A549 (cell line): ENCODE results near the gene MTHFR. TPM values are rescaled to one million over a fixed set of nuclear protein-coding genes. Genes with fewer than 3 reads are reported as not detected.

Experiments
- ATAC-seq, 2 experiments: fragments of 200-7000 bp in 1 of 2; fragments of >200 bp in 1 of 2; cut with Nextera tagmentation in 1 of 2; cut with Tn5 transposase in 1 of 2; 3 replicates each; pipeline versions ENCODE4 v1.8.0 to v1.9.1; 2018 to 2020; ENCODE audit warnings: mild to moderate bottlenecking in 1 of 2, moderate library complexity in 1 of 2
- CTCF ChIA-PET: fragments of 300-600 bp; sonication (Branson Sonifier 250); formaldehyde crosslinking; extraction: SDS; loops from one replicate; lab custom pipeline; 2021; ENCODE audit warnings: antibody characterized with exemption, inconsistent platforms; lab: Yijun Ruan, JAX
- POLR2A ChIA-PET: fragments of 350-600 bp; formaldehyde crosslinking; extraction: SDS; loops from one replicate; lab custom pipeline; 2021; ENCODE audit warnings: antibody characterized with exemption, inconsistent platforms; lab: Yijun Ruan, JAX
- DNase-seq, 2 experiments: peaks; one replicate each; pipeline versions ENCODE4 v3.0.0 to v3.0.0-alpha.2; 2011 to 2016; ENCODE audit warnings: low read depth in 1 of 2, low spot score in 1 of 2
- FAIRE-seq: peaks from 2 replicates; lab custom pipeline; 2011; peaks lifted over from hg19 to GRCh38; lab: Jason Lieb, UNC
- H3K27ac ChIP-seq, 2 experiments: fragments of >200 bp; sonication (Bioruptor Twin); formaldehyde crosslinking; 3 replicates each; pipeline ENCODE4 v1.5.1; 2016 to 2017
- H3K4me1 ChIP-seq: fragments of >200 bp; sonication (Bioruptor Twin); formaldehyde crosslinking; 3 replicates; pipeline ENCODE4 v1.6.1; 2016
- H3K4me2 ChIP-seq: fragments of >200 bp; sonication (Bioruptor Twin); formaldehyde crosslinking; 3 replicates; pipeline ENCODE4 v1.6.1; 2016
- H3K4me3 ChIP-seq: fragments of >200 bp; sonication (Bioruptor Twin); formaldehyde crosslinking; 3 replicates; pipeline ENCODE4 v1.5.1; 2016
- H3K9me3 ChIP-seq: fragments of >200 bp; sonication (Bioruptor Twin); formaldehyde crosslinking; 3 replicates; pipeline ENCODE4 v1.6.1; 2016
- CBX2 ChIP-seq: fragments of 200-600 bp; sonication (generic); IDR thresholded peaks from 2 replicates; pipeline ENCODE4 v1.6.1; 2016; ENCODE audit warnings: low read depth, mild to moderate bottlenecking, borderline replicate concordance
- CBX8 ChIP-seq: fragments of 200-600 bp; sonication (generic); IDR thresholded peaks from 2 replicates; pipeline ENCODE4 v1.6.1; 2016
- CHD4 ChIP-seq: fragments of 200-600 bp; sonication (generic); IDR thresholded peaks from 2 replicates; pipeline ENCODE4 v1.6.1; 2016; ENCODE audit warnings: antibody characterized with exemption, mild to moderate bottlenecking, borderline replicate concordance
- EHMT2 ChIP-seq: fragments of 200-600 bp; sonication (generic); IDR thresholded peaks from 2 replicates; pipeline ENCODE4 v1.6.1; 2016; ENCODE audit warnings: antibody characterized with exemption, low read depth, mild to moderate bottlenecking, moderate library complexity
- EP300 ChIP-seq, 2 experiments: fragments of >200 bp; sonication (Bioruptor Twin); formaldehyde crosslinking; IDR thresholded peaks; 2 replicates in 1 of 2; 3 replicates in 1 of 2; pipeline ENCODE4 v1.6.1; 2016 to 2017
- FOSB ChIP-seq: fragments of 250-450 bp; sonication (Bioruptor Pico); IDR thresholded peaks from 2 replicates; pipeline ENCODE4 v1.5.0; 2020; ENCODE audit warnings: mild to moderate bottlenecking, moderate library complexity
- FOXS1 ChIP-seq: fragments of 250-450 bp; sonication (Bioruptor Pico); IDR thresholded peaks from 2 replicates; pipeline ENCODE4 v1.5.0; 2020; ENCODE audit warnings: mild to moderate bottlenecking, moderate library complexity
- GATA3 ChIP-seq: IDR thresholded peaks from 2 replicates; pipeline ENCODE4 v1.6.1; 2012; ENCODE audit warnings: borderline replicate concordance
- HDAC2 ChIP-seq: fragments of 200-600 bp; sonication (generic); IDR thresholded peaks from 2 replicates; pipeline ENCODE4 v1.6.1; 2016
- HOXA7 ChIP-seq: fragments of 250-450 bp; sonication (Bioruptor Pico); IDR thresholded peaks from 2 replicates; pipeline ENCODE4 v1.5.0; 2020; ENCODE audit warnings: mild to moderate bottlenecking, moderate library complexity
- HOXB5 ChIP-seq: fragments of 250-450 bp; sonication (Bioruptor Pico); IDR thresholded peaks from 2 replicates; pipeline ENCODE4 v1.5.0; 2020; ENCODE audit warnings: mild to moderate bottlenecking, moderate library complexity
- JUN ChIP-seq, 2 experiments: fragments of >200 bp; sonication (Bioruptor Twin); formaldehyde crosslinking; IDR thresholded peaks; 2 replicates in 1 of 2; 3 replicates in 1 of 2; pipeline ENCODE4 v1.6.1; 2016 to 2017
- MAX ChIP-seq: IDR thresholded peaks from 2 replicates; pipeline ENCODE4 v1.6.1; 2012
- MAZ ChIP-seq: fragments of 150-350 bp; IDR thresholded peaks from 2 replicates; pipeline ENCODE4 v1.6.1; 2014; ENCODE audit warnings: antibody characterized with exemption, low read depth, low read length, borderline replicate concordance
- NFE2L2 ChIP-seq: fragments of 150-350 bp; conservative IDR thresholded peaks from 2 replicates; pipeline ENCODE4 v1.6.1; 2014; ENCODE audit warnings: low read length
- NPAS2 ChIP-seq: fragments of 250-450 bp; sonication (Bioruptor Pico); IDR thresholded peaks from 2 replicates; pipeline ENCODE4 v1.8.0; 2022; ENCODE audit warnings: mild to moderate bottlenecking, moderate library complexity, borderline replicate concordance
- NR3C1 ChIP-seq: fragments of >200 bp; sonication (Bioruptor Twin); formaldehyde crosslinking; IDR thresholded peaks from 3 replicates; pipeline ENCODE4 v1.6.1; 2017
- SMC3 ChIP-seq: fragments of >200 bp; sonication (Bioruptor Twin); formaldehyde crosslinking; IDR thresholded peaks from 3 replicates; pipeline ENCODE4 v1.6.1; 2018; ENCODE audit warnings: inconsistent platforms
- SREBF2 ChIP-seq: fragments of 450-650 bp; IDR thresholded peaks from 2 replicates; pipeline ENCODE4 v1.6.1; 2014; ENCODE audit warnings: mild to moderate bottlenecking, moderate library complexity
- WGBS: methylation state at CpG from one replicate; pipeline ENCODE4 v1.1.6; 2017; ENCODE audit errors: missing lambda C conversion rate; 5-methylcytosine and 5-hydroxymethylcytosine counted together
- polyA plus RNA-seq, 4 experiments: library from polyadenylated mRNA; depleted of rRNA in 3 of 4; stranded (reverse); fragments of >200 nt; fragmentation: RNase III in 1 of 4; extraction: RNeasy Plus Mini Kit Qiagen cat#74134 plus additional on column Dnase treatment in 1 of 4; gene quantifications; 2 replicates in 3 of 4; 3 replicates in 1 of 4; pipeline ENCODE4 v1.2.3, GENCODE V29; 2011 to 2017
- TF ChIP-seq, protein P1 (sequence below): IDR thresholded peaks from 2 replicates; pipeline ENCODE4 v1.6.1; 2012
- TF ChIP-seq, protein P2 (sequence below): fragments of 200-600 bp; sonication (generic); IDR thresholded peaks from 2 replicates; pipeline ENCODE4 v1.6.1; 2016; ENCODE audit warnings: antibody characterized with exemption, mild to moderate bottlenecking, moderate library complexity

Gene MTHFR
- polyA plus RNA-seq, 2 of the 4 experiments (the other 2 are of a cell fraction) = 4.5 to 5.2 TPM

DNA sequence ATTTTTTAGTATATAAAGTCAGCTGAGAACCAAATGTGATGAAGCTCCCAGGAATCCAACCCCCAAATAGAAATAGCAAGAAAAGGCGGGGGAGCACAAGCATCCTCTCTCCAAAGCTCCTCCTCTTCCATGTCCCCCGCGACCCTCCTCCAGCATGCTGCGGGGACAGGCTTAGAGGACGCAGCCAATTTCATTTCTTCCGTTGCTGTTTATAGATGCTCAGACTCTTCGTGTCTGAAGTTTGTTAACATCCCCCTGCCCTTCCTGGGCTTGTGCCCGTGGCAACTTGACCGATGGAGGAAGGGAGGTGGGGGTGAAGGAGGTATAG, 42.6 kb upstream of the MTHFR start:
- no peak overlapping the region for H3K27ac ChIP-seq
- ChIA-PET POLR2A (no interaction called here), CTCF (interaction anchor here (0.8 to 2.0 kb wide), 3 partner anchors 11 to 119 kb away, joined by 3 to 11 read pairs (median 3); no protein-coding TSS in a partner anchor)
- no peak overlapping the region for H3K4me2 ChIP-seq
- no peak for TF ChIP-seq NFE2L2
- no peak for TF ChIP-seq CBX8
- no peak for TF ChIP-seq GATA3
- no peak for TF ChIP-seq NR3C1
- no peak for TF ChIP-seq HOXB5 (CRISPR knock-in tag)
- TF ChIP-seq FOXS1 (CRISPR knock-in tag) = no peak
- TF ChIP-seq, protein P1, sequence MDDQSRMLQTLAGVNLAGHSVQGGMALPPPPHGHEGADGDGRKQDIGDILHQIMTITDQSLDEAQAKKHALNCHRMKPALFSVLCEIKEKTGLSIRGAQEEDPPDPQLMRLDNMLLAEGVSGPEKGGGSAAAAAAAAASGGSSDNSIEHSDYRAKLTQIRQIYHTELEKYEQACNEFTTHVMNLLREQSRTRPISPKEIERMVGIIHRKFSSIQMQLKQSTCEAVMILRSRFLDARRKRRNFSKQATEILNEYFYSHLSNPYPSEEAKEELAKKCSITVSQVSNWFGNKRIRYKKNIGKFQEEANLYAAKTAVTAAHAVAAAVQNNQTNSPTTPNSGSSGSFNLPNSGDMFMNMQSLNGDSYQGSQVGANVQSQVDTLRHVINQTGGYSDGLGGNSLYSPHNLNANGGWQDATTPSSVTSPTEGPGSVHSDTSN = no peak
- no peak for TF ChIP-seq MAZ
- no peak for TF ChIP-seq HDAC2
- no peak for TF ChIP-seq JUN (IDR thresholded peaks at IDR 0.05)
- TF ChIP-seq MAX = no peak
- TF ChIP-seq FOSB (CRISPR knock-in tag) = no peak
- TF ChIP-seq CHD4 = no peak
- TF ChIP-seq EP300 (IDR thresholded peaks at IDR 0.05) = no peak
- TF ChIP-seq SMC3 = no peak
- WGBS = 88% methylated on average over 9 of the region's 9 CpGs
- H3K4me3 ChIP-seq = no peak overlapping the region
- DNase-seq (no peak), FAIRE-seq (no peak), ATAC-seq (no peak)
- no peaks in the 10 kb centered on the region for H3K9me3 ChIP-seq
- no peaks in the 10 kb centered on the region for H3K4me1 ChIP-seq

DNA sequence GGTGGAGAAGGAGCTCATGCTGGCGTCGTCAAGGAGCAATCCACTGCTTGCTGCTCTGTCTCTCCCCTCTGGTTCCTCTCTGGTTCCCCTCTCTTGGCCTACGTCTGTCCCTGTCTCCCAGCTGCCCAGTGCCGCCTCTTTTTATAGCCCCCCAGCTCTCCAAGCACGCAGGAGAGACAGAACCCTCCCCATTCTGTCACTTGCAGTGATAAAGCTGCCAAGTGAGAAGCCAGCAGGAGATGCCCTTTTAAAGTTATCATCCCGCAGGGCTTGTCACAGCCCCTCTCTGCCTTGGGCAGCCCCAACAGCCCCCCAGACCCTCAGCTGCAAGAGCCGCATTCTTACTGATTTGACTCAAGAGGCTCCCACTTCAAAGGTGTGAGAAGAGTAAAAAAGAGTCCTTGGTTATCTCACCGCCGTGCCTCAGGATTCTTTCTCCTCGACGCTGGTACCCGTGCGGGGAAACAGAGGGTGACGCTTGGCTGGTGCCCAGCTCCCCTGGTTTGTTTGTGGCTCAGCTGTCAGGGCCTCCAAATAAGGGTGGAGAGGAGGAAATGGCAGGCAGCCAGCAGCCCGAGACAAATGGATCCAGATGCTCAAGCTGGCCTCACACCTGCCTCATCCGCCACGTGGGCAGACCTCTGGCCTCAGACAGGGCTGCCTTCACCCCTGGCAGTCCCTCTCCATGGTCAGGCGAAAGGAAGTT, 42.1 kb upstream of the MTHFR start, which contains the start of gene NPPA:
NPPA (minus strand) TSS at position 117 of the 706 bp plus-strand sequence; CDS start at position 18, 99 bp downstream.
- no peak for TF ChIP-seq SREBF2
- TF ChIP-seq GATA3 = no peak
- no peak for TF ChIP-seq HOXA7 (CRISPR knock-in tag)
- TF ChIP-seq CBX2 = no peak
- TF ChIP-seq EP300 (IDR thresholded peaks at IDR 0.05) = no peak
- TF ChIP-seq NPAS2 (CRISPR knock-in tag) = no peak
- no peak for DNase-seq
- H3K4me3 ChIP-seq = no peak within 1 kb of the TSS
- H3K4me1 ChIP-seq = no peaks in the 10 kb centered on the region
- no peaks in the 10 kb centered on the region for H3K9me3 ChIP-seq
- WGBS = 84% methylated on average over 18 of the region's 18 CpGs
- FAIRE-seq = no peak
- ChIA-PET POLR2A (no interaction called here), CTCF (interaction anchor here (0.8 to 3.3 kb wide), 4 partner anchors 10 to 119 kb away, joined by 3 to 20 read pairs (median 7); no protein-coding TSS in a partner anchor)
- H3K4me2 ChIP-seq = no peak within 1 kb of the TSS
- no peak within 1 kb of the TSS for H3K27ac ChIP-seq
- ATAC-seq = no peak

DNA sequence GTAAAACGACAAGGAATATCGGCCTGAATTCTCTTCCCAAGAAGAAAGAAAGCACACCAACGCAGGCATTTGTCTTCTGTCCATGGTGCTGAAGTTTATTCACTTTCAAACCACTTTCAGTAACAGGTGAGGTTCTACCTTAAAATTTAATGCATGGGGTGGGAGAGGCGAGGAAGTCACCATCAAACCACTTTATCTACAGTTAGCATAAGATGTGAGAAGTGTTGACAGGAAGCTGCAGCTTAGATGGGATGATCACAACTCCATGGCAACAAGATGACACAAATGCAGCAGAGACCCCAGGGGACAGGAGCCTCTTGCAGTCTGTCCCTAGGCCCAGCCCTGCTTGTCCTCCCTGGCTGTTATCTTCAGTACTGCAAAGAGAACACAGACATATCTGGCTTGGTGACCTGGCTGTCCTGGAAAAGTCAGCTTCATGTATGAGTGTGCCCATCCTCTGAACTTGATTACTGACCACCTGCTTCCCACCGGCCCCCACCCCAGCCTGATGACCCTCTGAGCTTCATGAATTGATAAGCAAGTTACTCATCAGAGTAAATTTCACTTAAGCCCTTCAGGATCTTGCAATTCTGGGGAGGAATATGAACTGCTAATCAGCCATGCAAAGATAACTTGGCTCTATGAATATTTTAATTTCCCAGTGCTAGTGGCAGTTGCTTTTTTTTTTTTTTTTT, 40.0 kb upstream of the MTHFR start:
- H3K27ac ChIP-seq = no peak overlapping the region
- no peaks in the 10 kb centered on the region for H3K4me1 ChIP-seq
- ChIA-PET POLR2A (interaction anchor here (0.7 kb wide), 1 partner anchor 34 kb away, joined by 7 read pairs; no protein-coding TSS in a partner anchor), CTCF (interaction anchor here (3.3 kb wide), 1 partner anchor 48 kb away, joined by 20 read pairs; no protein-coding TSS in a partner anchor)
- peak; percentile 50 to 57; a peak in 3 of 6 replicates for ATAC-seq
- FAIRE-seq = no peak
- H3K4me2 ChIP-seq = no peak overlapping the region
- H3K9me3 ChIP-seq = no peaks in the 10 kb centered on the region
- H3K4me3 ChIP-seq = no peak overlapping the region
- no peak for TF ChIP-seq EHMT2
- TF ChIP-seq, protein P2, sequence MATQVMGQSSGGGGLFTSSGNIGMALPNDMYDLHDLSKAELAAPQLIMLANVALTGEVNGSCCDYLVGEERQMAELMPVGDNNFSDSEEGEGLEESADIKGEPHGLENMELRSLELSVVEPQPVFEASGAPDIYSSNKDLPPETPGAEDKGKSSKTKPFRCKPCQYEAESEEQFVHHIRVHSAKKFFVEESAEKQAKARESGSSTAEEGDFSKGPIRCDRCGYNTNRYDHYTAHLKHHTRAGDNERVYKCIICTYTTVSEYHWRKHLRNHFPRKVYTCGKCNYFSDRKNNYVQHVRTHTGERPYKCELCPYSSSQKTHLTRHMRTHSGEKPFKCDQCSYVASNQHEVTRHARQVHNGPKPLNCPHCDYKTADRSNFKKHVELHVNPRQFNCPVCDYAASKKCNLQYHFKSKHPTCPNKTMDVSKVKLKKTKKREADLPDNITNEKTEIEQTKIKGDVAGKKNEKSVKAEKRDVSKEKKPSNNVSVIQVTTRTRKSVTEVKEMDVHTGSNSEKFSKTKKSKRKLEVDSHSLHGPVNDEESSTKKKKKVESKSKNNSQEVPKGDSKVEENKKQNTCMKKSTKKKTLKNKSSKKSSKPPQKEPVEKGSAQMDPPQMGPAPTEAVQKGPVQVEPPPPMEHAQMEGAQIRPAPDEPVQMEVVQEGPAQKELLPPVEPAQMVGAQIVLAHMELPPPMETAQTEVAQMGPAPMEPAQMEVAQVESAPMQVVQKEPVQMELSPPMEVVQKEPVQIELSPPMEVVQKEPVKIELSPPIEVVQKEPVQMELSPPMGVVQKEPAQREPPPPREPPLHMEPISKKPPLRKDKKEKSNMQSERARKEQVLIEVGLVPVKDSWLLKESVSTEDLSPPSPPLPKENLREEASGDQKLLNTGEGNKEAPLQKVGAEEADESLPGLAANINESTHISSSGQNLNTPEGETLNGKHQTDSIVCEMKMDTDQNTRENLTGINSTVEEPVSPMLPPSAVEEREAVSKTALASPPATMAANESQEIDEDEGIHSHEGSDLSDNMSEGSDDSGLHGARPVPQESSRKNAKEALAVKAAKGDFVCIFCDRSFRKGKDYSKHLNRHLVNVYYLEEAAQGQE = peak; percentile 89
- no peak for DNase-seq
- WGBS = 75% methylated on average over 5 of the region's 5 CpGs
